Measurements from ENCODE around the gene S100A5.

DNA sequence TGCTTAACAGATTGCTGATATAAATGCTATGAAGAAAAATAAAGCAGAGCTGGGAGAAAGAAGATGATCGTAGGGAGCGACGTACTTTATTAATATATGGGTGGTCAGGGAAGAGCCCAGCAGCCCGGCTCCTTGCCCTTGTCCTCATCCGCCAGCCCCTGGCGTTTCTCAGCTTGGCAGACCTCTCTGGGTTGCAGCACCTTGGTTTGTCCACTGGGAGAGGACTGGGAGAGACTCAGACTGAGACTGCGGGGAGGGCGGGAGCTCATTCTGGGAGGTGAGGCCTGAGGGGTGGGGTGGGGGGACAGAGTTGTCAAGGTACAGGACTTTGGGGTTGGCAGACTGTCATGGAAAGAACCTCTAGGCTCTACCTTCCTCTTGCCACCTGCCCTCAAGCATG lies 11.6 kb upstream of the S100A5 start:
- TF ChIP-seq ZBTB7A (tag by site-specific recombination; IDR thresholded peaks at IDR 0.05; ENCODE audit: low read depth) (no peak), ZNF169 (tag by site-specific recombination; IDR thresholded peaks at IDR 0.05) (no peak), RBAK (tag by site-specific recombination; IDR thresholded peaks at IDR 0.05) (no peak), ZNF175 (tag by site-specific recombination; IDR thresholded peaks at IDR 0.05) (no peak)
- TF ChIP-seq, protein P1, sequence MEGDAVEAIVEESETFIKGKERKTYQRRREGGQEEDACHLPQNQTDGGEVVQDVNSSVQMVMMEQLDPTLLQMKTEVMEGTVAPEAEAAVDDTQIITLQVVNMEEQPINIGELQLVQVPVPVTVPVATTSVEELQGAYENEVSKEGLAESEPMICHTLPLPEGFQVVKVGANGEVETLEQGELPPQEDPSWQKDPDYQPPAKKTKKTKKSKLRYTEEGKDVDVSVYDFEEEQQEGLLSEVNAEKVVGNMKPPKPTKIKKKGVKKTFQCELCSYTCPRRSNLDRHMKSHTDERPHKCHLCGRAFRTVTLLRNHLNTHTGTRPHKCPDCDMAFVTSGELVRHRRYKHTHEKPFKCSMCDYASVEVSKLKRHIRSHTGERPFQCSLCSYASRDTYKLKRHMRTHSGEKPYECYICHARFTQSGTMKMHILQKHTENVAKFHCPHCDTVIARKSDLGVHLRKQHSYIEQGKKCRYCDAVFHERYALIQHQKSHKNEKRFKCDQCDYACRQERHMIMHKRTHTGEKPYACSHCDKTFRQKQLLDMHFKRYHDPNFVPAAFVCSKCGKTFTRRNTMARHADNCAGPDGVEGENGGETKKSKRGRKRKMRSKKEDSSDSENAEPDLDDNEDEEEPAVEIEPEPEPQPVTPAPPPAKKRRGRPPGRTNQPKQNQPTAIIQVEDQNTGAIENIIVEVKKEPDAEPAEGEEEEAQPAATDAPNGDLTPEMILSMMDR (tag by site-specific recombination; IDR thresholded peaks at IDR 0.05), result no peak
- TF ChIP-seq, protein P2, sequence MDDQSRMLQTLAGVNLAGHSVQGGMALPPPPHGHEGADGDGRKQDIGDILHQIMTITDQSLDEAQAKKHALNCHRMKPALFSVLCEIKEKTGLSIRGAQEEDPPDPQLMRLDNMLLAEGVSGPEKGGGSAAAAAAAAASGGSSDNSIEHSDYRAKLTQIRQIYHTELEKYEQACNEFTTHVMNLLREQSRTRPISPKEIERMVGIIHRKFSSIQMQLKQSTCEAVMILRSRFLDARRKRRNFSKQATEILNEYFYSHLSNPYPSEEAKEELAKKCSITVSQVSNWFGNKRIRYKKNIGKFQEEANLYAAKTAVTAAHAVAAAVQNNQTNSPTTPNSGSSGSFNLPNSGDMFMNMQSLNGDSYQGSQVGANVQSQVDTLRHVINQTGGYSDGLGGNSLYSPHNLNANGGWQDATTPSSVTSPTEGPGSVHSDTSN (CRISPR knock-in tag; IDR thresholded peaks at IDR 0.05), result no peak
